ENCODE results near the gene MAPK10.

DNA sequence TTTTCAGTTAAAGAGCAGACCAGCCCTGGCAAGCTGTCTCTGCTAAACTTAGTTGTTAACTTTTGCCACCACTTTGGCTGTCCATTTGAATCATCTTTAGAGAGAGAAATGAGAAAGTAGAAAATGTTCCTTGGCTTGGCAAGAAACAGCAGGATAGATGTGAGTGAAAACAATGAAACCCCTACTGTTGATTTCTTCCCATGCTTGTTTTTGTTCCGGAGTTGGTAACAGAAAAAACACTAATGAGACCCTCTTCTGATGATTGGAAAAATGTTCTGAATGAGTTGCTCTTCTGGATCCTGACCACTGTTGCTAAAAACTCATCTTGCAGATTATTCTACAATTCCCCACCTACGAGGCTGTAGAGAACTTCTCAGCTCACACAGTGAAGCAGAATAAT, 203.3 kb downstream of the MAPK10 start:
- TF ChIP-seq, protein P1, sequence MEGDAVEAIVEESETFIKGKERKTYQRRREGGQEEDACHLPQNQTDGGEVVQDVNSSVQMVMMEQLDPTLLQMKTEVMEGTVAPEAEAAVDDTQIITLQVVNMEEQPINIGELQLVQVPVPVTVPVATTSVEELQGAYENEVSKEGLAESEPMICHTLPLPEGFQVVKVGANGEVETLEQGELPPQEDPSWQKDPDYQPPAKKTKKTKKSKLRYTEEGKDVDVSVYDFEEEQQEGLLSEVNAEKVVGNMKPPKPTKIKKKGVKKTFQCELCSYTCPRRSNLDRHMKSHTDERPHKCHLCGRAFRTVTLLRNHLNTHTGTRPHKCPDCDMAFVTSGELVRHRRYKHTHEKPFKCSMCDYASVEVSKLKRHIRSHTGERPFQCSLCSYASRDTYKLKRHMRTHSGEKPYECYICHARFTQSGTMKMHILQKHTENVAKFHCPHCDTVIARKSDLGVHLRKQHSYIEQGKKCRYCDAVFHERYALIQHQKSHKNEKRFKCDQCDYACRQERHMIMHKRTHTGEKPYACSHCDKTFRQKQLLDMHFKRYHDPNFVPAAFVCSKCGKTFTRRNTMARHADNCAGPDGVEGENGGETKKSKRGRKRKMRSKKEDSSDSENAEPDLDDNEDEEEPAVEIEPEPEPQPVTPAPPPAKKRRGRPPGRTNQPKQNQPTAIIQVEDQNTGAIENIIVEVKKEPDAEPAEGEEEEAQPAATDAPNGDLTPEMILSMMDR (IDR thresholded peaks at IDR 0.05; ENCODE audit: low read depth, low read length, poor library complexity, severe bottlenecking): no peak
- TF ChIP-seq EZH2phosphoT487 (IDR thresholded peaks at IDR 0.05; ENCODE audit: borderline replicate concordance, low read length): no peak
